ENCODE results near the gene EPB41. TPM values are rescaled to one million over a fixed set of nuclear protein-coding genes. Genes with fewer than 3 reads are reported as not detected.

EPB41 gene
- total and polyA plus RNA-seq, 9 of the 15 experiments (the other 6 are each of a cell fraction or from before 2014, with no cell fraction given): 3.7 to 213 (median 141) TPM

DNA sequence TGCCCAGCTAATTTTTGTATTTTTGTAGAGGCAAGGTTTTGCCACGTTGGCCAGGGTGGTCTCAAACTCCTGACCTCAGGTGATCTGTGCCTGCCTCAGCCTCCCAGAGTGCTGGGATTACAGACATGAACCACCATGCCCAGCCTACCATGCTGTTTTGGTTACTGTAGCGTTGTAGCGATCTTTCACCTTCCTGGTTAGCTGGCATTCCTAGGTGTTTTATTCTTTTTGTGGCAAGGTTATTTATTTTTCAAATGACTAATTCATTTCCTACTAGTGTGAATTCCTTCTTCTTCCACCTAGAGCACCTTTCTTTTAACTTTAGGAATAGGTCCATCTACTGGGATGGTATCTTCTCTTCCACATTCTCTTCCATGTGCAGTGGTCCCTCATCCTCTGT is 180.1 kb downstream of the EPB41 start (continued):
- TF ChIP-seq, protein P1, sequence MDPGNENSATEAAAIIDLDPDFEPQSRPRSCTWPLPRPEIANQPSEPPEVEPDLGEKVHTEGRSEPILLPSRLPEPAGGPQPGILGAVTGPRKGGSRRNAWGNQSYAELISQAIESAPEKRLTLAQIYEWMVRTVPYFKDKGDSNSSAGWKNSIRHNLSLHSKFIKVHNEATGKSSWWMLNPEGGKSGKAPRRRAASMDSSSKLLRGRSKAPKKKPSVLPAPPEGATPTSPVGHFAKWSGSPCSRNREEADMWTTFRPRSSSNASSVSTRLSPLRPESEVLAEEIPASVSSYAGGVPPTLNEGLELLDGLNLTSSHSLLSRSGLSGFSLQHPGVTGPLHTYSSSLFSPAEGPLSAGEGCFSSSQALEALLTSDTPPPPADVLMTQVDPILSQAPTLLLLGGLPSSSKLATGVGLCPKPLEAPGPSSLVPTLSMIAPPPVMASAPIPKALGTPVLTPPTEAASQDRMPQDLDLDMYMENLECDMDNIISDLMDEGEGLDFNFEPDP (CRISPR knock-in tag; IDR thresholded peaks at IDR 0.05): no peak
- TF ChIP-seq, protein P2, sequence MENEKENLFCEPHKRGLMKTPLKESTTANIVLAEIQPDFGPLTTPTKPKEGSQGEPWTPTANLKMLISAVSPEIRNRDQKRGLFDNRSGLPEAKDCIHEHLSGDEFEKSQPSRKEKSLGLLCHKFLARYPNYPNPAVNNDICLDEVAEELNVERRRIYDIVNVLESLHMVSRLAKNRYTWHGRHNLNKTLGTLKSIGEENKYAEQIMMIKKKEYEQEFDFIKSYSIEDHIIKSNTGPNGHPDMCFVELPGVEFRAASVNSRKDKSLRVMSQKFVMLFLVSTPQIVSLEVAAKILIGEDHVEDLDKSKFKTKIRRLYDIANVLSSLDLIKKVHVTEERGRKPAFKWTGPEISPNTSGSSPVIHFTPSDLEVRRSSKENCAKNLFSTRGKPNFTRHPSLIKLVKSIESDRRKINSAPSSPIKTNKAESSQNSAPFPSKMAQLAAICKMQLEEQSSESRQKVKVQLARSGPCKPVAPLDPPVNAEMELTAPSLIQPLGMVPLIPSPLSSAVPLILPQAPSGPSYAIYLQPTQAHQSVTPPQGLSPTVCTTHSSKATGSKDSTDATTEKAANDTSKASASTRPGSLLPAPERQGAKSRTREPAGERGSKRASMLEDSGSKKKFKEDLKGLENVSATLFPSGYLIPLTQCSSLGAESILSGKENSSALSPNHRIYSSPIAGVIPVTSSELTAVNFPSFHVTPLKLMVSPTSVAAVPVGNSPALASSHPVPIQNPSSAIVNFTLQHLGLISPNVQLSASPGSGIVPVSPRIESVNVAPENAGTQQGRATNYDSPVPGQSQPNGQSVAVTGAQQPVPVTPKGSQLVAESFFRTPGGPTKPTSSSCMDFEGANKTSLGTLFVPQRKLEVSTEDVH (IDR thresholded peaks at IDR 0.05; ENCODE audit: low read depth, partially characterized antibody): no peak
- TF ChIP-seq ZNF239 (CRISPR knock-in tag; IDR thresholded peaks at IDR 0.05): no peak

DNA sequence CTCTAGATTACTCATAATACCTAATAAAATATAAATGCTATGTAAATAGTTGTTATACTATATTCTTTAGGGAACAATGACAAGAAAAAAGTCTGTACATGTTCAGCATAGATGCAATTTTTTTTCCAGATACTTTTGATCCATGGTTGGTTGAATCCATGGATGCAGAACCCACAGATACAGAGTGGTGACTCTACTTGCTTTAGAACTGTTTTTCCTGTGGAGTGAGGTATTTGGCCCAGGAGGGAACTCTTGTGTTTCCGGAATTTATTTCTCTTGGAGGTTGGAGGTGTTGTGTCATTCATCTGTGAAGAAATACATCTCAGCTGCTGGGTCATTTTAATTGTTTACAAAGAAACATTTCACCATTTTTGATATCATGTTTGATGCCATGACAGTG is 180.6 kb downstream of the EPB41 start:
- WGBS (ENCODE audit: insufficient coverage, low coverage, missing lambda C conversion rate): 100% methylated on average over 1 of the region's 1 CpG
- Histone ChIP-seq H3K4me1 (replicated peaks in 1 of 2; ENCODE audit: control insufficient read depth in 2 of 2, insufficient read depth in 2 of 2, low read length in 2 of 2) (no peaks in the 10 kb centered on the region), H3K36me3 (ENCODE audit: control insufficient read depth, insufficient read depth, low read length) (peaks cover 80% of the 10 kb centered on the region), H3K9me1 (ENCODE audit: control insufficient read depth, insufficient read depth, low read length) (no peaks in the 10 kb centered on the region), H3K27me3 (ENCODE audit: control insufficient read depth in 2 of 2, insufficient read depth in 2 of 2, low read length in 2 of 2) (no peaks in the 10 kb centered on the region), H4K20me1 (replicated peaks; ENCODE audit: control insufficient read depth, insufficient read depth, low read length) (no peaks in the 10 kb centered on the region), H2AFZ (ENCODE audit: low read depth, low read length) (no peak overlapping the region), H3K9me3 (replicated peaks; ENCODE audit: control insufficient read depth, insufficient read depth, low read depth, low read length) (no peaks in the 10 kb centered on the region), H3K79me2 (ENCODE audit: control insufficient read depth, insufficient read depth, low read length) (no peaks in the 10 kb centered on the region), H3K4me3 (no peak overlapping the region), H3K27ac (ENCODE audit: extremely low read depth, low read depth, low read length) (no peak overlapping the region), H3K9ac (ENCODE audit: insufficient read depth in 1 of 2, low read depth in 2 of 2, low read length in 2 of 2) (no peak overlapping the region), H3K4me2 (ENCODE audit: insufficient read depth, low read length) (no peak overlapping the region)
- ChIA-PET CTCF (ENCODE audit: low intra/inter-chr PET ratio) (no interaction called here), POLR2A (interaction anchor here (0.5 to 1.2 kb wide), 5 partner anchors 12 to 42 kb away, joined by 3 to 4 read pairs (median 4); no protein-coding TSS in a partner anchor)
- intact Hi-C loops (cut with micrococcal nuclease): no loop called here
- FAIRE-seq (no peak), DNase-seq (ENCODE audit: extremely low read depth in 1 of 4, low spot score in 3 of 4) (no peak), ATAC-seq (no peak)
- TF ChIP-seq ZNF324 (CRISPR knock-in tag; IDR thresholded peaks at IDR 0.05) (no peak), HDAC1 (IDR thresholded peaks at IDR 0.05) (no peak), MCM7 (IDR thresholded peaks at IDR 0.05) (no peak), SIN3A (IDR thresholded peaks at IDR 0.05; ENCODE audit: borderline replicate concordance in 2 of 2, control insufficient read depth in 1 of 2, low read depth in 2 of 2, low read length in 2 of 2) (no peak), PTTG1 (tag; IDR thresholded peaks at IDR 0.05; ENCODE audit: low read depth) (no peak), IFI16 (CRISPR knock-in tag; IDR thresholded peaks at IDR 0.05) (no peak)
- TF ChIP-seq, protein P3, sequence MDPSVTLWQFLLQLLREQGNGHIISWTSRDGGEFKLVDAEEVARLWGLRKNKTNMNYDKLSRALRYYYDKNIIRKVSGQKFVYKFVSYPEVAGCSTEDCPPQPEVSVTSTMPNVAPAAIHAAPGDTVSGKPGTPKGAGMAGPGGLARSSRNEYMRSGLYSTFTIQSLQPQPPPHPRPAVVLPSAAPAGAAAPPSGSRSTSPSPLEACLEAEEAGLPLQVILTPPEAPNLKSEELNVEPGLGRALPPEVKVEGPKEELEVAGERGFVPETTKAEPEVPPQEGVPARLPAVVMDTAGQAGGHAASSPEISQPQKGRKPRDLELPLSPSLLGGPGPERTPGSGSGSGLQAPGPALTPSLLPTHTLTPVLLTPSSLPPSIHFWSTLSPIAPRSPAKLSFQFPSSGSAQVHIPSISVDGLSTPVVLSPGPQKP (CRISPR knock-in tag; IDR thresholded peaks at IDR 0.05): no peak
- no TSS peak for BruUV-seq (replicated peaks)
- in situ Hi-C loops (cut with MboI): no loop called here
